ENCODE data around the gene BAD.

The BAD gene

DNA sequence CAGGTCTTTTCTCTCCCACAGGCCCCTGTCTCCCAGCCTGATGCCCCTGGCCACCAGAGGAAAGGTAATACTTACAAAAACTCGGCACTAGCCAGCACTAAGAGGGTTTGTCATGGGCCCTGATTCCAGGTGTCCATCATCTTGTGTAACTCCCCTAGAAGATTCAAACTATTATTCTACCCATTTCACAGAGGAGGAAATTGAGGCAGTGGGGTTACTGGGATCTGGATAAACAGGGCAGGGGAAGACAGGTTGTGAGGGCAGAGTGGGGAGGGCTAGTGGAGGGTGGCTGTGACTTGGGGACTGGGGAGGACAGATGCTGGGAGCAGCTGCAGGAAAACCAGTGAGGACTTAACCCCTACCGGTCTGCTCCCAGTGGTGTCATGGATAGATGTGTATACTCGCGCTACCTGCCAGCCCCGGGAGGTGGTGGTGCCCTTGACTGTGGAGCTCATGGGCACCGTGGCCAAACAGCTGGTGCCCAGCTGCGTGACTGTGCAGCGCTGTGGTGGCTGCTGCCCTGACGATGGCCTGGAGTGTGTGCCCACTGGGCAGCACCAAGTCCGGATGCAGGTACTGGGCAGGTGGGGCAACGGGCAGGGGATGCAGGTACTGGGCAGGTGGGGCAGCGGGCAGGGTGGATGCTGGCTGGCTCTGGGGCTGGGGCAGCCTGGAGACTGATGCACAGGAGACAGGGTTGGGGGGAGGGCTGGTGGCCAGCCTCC lies 48.9 kb downstream of the BAD start:
- H3K4me3 ChIP-seq (ENCODE audit: low read length), result peak overlapping the region; percentile 73
- H3K9me3 ChIP-seq (replicated peaks; ENCODE audit: insufficient read depth, low read length), result no peaks in the 10 kb centered on the region
- no peak overlapping the region for H2AFZ ChIP-seq (ENCODE audit: low read length)
- H3K9me2 ChIP-seq (replicated peaks; ENCODE audit: insufficient read depth, low read length), result no peaks in the 10 kb centered on the region
- H3K4me2 ChIP-seq (ENCODE audit: low read depth, low read length), result peak overlapping the region; percentile 88
- no peaks in the 10 kb centered on the region for H3K36me3 ChIP-seq (replicated peaks; ENCODE audit: insufficient read depth, low read length)
- H3K27me3 ChIP-seq (replicated peaks; ENCODE audit: insufficient read depth, low read length), result no peaks in the 10 kb centered on the region
- peaks cover 23% of the 10 kb centered on the region for H3F3A ChIP-seq (ENCODE audit: insufficient read depth, low read length)
- H3K79me2 ChIP-seq (ENCODE audit: low read length), result peaks cover 18% of the 10 kb centered on the region
- no peaks in the 10 kb centered on the region for H4K20me1 ChIP-seq (ENCODE audit: insufficient read depth, low read length)
- TF ChIP-seq CTCF (IDR thresholded peaks at IDR 0.05; ENCODE audit: low read length), result no peak
- no peak for TF ChIP-seq EZH2 (optimal IDR thresholded peaks at IDR 0.05; ENCODE audit: low read depth, low read length)
- TF ChIP-seq EZH2phosphoT487 (IDR thresholded peaks at IDR 0.05; ENCODE audit: low read length), result no peak
- no peak overlapping the region for H3K27ac ChIP-seq (ENCODE audit: low read length)
- peak overlapping the region; percentile 46; the same call in 1 of the 2 replicates for H3K9ac ChIP-seq (ENCODE audit: low read length)
- peaks cover 16% of the 10 kb centered on the region for H3K4me1 ChIP-seq (ENCODE audit: low read length)
- DNase-seq, result no peak

GRCh38 chr11:64234647-64235379 lies 49.7 kb downstream of the BAD start:
- Histone ChIP-seq H3K4me3 (ENCODE audit: low read length) (peak overlapping the region; percentile 73), H3K36me3 (replicated peaks; ENCODE audit: insufficient read depth, low read length) (no peaks in the 10 kb centered on the region), H3K4me1 (ENCODE audit: low read length) (peaks cover 10% of the 10 kb centered on the region), H3K9me2 (replicated peaks; ENCODE audit: insufficient read depth, low read length) (no peaks in the 10 kb centered on the region), H3K9ac (ENCODE audit: low read length) (peak overlapping the region; percentile 46; the same call in 1 of the 2 replicates), H3K79me2 (ENCODE audit: low read length) (peaks cover 18% of the 10 kb centered on the region), H2AFZ (ENCODE audit: low read length) (peak overlapping the region; percentile 35), H3K9me3 (replicated peaks; ENCODE audit: insufficient read depth, low read length) (no peaks in the 10 kb centered on the region), H4K20me1 (ENCODE audit: insufficient read depth, low read length) (no peaks in the 10 kb centered on the region), H3K27me3 (replicated peaks; ENCODE audit: insufficient read depth, low read length) (no peaks in the 10 kb centered on the region), H3K4me2 (ENCODE audit: low read depth, low read length) (peak overlapping the region; percentile 88), H3F3A (ENCODE audit: insufficient read depth, low read length) (peaks cover 20% of the 10 kb centered on the region), H3K27ac (ENCODE audit: low read length) (no peak overlapping the region)
- peak; percentile 60 for DNase-seq
- TF ChIP-seq EZH2 (optimal IDR thresholded peaks at IDR 0.05; ENCODE audit: low read depth, low read length) (no peak), CTCF (IDR thresholded peaks at IDR 0.05; ENCODE audit: low read length) (no peak), EZH2phosphoT487 (IDR thresholded peaks at IDR 0.05; ENCODE audit: low read length) (no peak)

GRCh38 chr11:64233913-64234586 lies 50.4 kb downstream of the BAD start, which contains the start of gene VEGFB:
TSS of gene VEGFB (plus strand) at chr11:64234584. CDS start at chr11:64234834, 250 bp downstream.
- Histone ChIP-seq H3K4me3 (ENCODE audit: low read length) (peak within 1 kb of the TSS; percentile 73), H4K20me1 (ENCODE audit: insufficient read depth, low read length) (no peaks in the 10 kb centered on the region), H3K4me1 (ENCODE audit: low read length) (peaks cover 7% of the 10 kb centered on the region), H3K27ac (ENCODE audit: low read length) (no peak within 1 kb of the TSS), H3K36me3 (replicated peaks; ENCODE audit: insufficient read depth, low read length) (no peaks in the 10 kb centered on the region), H3K9me3 (replicated peaks; ENCODE audit: insufficient read depth, low read length) (no peaks in the 10 kb centered on the region), H2AFZ (ENCODE audit: low read length) (peak within 1 kb of the TSS; percentile 69), H3K9me2 (replicated peaks; ENCODE audit: insufficient read depth, low read length) (no peaks in the 10 kb centered on the region), H3K4me2 (ENCODE audit: low read depth, low read length) (peak within 1 kb of the TSS; percentile 90), H3K27me3 (replicated peaks; ENCODE audit: insufficient read depth, low read length) (no peaks in the 10 kb centered on the region), H3K79me2 (ENCODE audit: low read length) (peaks cover 18% of the 10 kb centered on the region), H3K9ac (ENCODE audit: low read length) (peak within 1 kb of the TSS; percentile 46; the same call in 1 of the 2 replicates), H3F3A (ENCODE audit: insufficient read depth, low read length) (peaks cover 16% of the 10 kb centered on the region)
- DNase-seq, result peak; percentile 63
- TF ChIP-seq EZH2 (optimal IDR thresholded peaks at IDR 0.05; ENCODE audit: low read depth, low read length), result no peak
- TF ChIP-seq EZH2phosphoT487 (IDR thresholded peaks at IDR 0.05; ENCODE audit: low read length), result no peak
- TF ChIP-seq CTCF (IDR thresholded peaks at IDR 0.05; ENCODE audit: low read length), result no peak

All from MM.1S (cell line).